22Rv1 (cell line): ENCODE measurements around the gene WNT2B.
A peak's percentile ranks its signal among the peaks of the same experiment; 100 is the strongest.

ENCODE experiments used
- ZFX ChIP-seq: fragments of 450-650 bp; IDR thresholded peaks from 2 replicates; pipeline ENCODE4 v1.6.1; 2017; ENCODE audit warnings: antibody characterized with exemption, borderline replicate concordance
- TF ChIP-seq, protein P1 (sequence below): fragments of 450-650 bp; IDR thresholded peaks from 2 replicates; pipeline ENCODE4 v1.5.1; 2017; ENCODE audit warnings: mild to moderate bottlenecking

DNA sequence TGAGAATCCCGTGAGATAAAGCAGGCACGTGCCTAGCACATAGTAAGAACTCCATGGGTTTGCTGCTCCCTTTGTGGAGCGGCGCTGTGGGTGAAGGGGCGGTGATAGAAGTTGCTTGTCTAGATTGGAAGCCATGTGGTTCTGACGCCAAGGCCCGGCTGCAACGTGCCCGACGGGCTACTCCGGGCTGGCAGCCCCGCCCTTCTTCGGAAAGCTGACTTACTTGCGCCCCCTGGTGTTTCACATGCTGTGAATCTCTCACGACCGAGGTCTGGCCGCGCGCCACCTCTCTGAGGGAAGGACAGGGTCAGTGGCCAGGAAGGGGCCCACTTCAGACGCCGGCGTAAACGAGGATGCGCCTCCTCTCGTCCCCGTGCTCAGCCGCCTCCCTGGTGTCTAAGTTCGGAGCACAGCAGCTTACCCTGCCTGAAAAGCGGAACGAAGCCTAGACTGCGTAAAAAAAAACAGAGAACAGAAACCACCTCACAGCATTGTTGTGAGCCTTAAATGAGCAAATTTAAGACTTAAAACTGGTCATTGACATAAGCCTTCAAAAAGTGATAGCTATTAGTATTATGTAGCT is 42.6 kb upstream of the WNT2B start:
- TF ChIP-seq, protein P1, sequence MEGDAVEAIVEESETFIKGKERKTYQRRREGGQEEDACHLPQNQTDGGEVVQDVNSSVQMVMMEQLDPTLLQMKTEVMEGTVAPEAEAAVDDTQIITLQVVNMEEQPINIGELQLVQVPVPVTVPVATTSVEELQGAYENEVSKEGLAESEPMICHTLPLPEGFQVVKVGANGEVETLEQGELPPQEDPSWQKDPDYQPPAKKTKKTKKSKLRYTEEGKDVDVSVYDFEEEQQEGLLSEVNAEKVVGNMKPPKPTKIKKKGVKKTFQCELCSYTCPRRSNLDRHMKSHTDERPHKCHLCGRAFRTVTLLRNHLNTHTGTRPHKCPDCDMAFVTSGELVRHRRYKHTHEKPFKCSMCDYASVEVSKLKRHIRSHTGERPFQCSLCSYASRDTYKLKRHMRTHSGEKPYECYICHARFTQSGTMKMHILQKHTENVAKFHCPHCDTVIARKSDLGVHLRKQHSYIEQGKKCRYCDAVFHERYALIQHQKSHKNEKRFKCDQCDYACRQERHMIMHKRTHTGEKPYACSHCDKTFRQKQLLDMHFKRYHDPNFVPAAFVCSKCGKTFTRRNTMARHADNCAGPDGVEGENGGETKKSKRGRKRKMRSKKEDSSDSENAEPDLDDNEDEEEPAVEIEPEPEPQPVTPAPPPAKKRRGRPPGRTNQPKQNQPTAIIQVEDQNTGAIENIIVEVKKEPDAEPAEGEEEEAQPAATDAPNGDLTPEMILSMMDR = peak; percentile 88
- no peak for TF ChIP-seq ZFX
